HG03378 (cell line): ENCODE results near the gene METTL15.
"Not testable (repeated sequence)": the region's sequence is repeated elsewhere in the genome, so short reads cannot be mapped to it uniquely, and the experiment has no call there.

Experiments
- ATAC-seq: cut with Tn5 transposase; IDR thresholded peaks from one replicate; pipeline ENCODE4 v1.9.1; 2021; ENCODE audit warnings: mild to moderate bottlenecking, moderate library complexity; ENCODE audit not compliant: unreplicated experiment

METTL15 gene, protein sequence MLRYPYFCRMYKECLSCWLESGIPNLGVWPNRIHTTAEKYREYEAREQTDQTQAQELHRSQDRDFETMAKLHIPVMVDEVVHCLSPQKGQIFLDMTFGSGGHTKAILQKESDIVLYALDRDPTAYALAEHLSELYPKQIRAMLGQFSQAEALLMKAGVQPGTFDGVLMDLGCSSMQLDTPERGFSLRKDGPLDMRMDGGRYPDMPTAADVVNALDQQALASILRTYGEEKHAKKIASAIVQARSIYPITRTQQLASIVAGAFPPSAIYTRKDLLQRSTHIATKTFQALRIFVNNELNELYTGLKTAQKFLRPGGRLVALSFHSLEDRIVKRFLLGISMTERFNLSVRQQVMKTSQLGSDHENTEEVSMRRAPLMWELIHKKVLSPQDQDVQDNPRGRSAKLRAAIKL

GRCh38 chr11:28107750-28108618 is at the start of gene METTL15, which contains the start of gene KIF18A:
METTL15 (plus strand) TSS chr11:28108388; CDS start chr11:28113335, 4,947 bp downstream.
KIF18A (minus strand) TSS chr11:28108156; CDS start chr11:28097947, 10,209 bp downstream.
- ATAC-seq, result peak; percentile 96

DNA sequence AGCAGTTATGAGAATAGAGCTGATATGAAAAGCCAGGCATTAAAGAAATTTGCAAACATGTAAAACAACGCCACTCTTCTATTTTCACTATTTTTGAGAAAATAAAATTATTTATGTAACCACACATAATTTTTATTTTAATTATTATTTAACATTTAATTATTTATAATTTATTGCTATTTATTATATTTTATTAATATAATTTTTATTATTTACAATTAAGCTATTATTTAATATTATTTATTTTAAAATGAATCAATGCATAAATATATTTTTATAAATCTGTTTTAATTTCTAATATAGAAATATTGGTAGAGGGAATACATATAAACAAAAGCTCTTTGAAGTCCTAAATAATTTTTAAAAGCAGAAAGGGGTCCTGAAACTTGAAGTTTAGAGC is 36.9 kb upstream of the METTL15 start:
- ATAC-seq, result no peak

DNA sequence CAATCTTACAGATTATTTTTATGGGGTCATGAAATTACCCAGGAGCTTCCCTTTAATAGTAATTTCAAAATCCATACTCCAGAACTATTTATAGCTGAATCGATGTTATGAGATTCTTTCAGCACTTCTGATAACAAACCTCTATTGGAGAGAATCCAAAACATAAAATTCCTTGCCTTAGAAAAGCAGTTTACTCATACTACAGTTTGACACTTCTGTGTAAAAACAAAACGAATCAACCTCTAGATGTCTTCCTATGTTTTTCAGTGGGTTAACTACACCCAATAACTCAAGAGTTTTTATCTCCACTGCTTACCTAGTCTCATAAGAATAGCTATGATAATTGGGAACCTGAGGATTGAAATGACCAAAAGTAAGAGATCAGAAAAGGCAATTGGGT is 35.9 kb upstream of the METTL15 start:
- ATAC-seq, result no peak

- ATAC-seq, result no peak
Observed at GRCh38 chr11:28077521-28077920, 30.7 kb upstream of the METTL15 start.

- no peak for ATAC-seq
Observed at GRCh38 chr11:28083118-28083517, 25.1 kb upstream of the METTL15 start.

GRCh38 chr11:28086569-28086968 is 21.6 kb upstream of the METTL15 start:
- no peak for ATAC-seq

DNA sequence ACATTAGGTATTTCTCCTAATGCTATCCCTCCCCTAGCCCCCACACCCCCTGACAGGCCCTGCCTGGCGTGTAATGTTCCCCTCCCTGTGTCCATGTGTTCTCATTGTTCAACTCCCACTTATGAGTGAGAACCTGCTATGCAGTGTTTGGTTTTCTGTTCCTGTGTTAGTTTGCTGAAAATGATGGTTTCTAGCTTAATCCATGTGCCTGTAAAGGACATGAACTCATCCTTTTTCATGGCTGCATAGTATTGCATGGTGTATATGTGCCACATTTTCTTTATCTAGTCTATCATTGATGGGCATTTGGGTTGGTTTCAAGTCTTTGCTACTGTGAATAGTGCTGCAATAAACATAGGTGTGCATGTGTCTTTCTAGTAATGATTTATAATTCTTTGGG is 21.0 kb upstream of the METTL15 start:
- ATAC-seq, result not testable (repeated sequence)

- ATAC-seq, result not testable (repeated sequence)
Observed at GRCh38 chr11:28087693-28088092, 20.5 kb upstream of the METTL15 start.

DNA sequence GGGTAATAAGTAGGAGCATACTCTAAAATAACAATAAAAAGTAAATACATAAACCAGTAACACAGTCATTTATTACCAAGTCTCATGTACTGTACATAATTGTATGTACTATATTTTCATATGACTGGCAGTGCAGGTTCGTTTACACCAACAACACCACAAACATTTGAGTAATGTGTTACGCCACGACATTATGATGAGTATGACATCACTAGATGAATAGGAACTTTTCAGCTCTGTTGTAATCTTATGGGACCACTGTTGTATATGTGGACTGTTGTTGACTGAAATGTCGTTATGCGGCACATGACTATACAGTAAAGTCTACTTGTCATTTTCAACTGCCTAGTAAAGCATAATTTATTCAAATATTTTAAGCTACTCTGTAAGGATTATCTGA is 18.8 kb upstream of the METTL15 start:
- ATAC-seq, result no peak

GRCh38 chr11:28090052-28090749 is 18.0 kb upstream of the METTL15 start:
- ATAC-seq, result no peak

GRCh38 chr11:28092786-28093185 is 15.4 kb upstream of the METTL15 start:
- no peak for ATAC-seq

DNA sequence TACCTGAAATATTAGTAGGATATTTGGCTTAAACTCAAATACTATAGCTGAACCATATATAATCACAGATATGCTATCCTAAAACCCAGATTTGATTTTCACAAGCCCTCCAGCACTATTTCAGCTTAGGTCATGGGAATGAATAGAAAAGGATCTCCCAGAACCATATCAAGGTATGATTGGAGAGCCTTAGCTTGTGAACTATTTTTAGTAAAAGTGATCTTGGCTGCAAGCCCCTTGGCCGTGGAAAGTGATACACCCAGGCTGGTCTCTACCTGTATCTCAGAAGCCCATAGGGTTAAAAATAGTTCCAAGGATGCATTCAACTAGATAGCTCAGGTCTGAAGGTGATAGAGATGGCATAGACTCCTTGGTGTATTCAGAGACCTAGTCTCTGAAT is 9.9 kb upstream of the METTL15 start:
- no peak for ATAC-seq

DNA sequence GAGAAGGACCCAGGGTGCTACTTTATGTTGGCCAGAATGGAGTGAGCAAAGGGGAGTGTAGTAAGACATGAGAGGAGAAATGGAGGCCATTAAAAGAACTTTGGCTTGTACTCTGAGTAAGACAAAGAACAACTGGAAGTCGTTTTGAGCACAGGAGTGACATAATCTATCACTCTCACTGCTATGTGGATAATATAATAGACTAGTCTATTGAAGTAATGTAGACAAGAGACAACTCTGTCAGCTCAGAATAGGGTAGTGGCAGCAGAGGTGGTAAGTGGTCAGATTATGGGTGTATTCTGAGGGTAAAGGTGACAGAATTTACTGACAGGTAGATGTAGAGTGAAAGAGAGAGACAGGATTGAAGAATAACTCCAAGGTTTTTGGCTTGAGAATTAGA is 8.5 kb upstream of the METTL15 start:
- no peak for ATAC-seq

GRCh38 chr11:28100665-28101064 is 7.5 kb upstream of the METTL15 start:
- ATAC-seq, result no peak

DNA sequence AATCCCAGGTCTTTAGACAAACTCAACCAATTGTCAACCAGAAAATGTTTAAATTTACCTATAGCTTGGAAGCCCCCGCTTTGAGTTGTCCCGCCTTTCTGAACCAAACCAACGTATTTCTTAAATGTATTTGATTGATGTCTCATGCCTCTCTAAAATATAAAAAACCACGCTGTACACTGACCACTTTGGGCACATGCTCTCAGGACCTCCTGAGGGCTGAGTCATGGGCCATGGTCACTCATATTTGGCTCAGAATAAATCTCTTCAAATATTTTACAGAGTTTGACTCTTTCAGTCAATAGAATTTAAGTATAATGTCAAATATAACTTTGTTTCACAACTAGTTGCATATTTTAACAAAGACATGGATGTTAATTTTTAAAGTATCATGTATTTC is 5.9 kb upstream of the METTL15 start:
- ATAC-seq, result not testable (repeated sequence)

DNA sequence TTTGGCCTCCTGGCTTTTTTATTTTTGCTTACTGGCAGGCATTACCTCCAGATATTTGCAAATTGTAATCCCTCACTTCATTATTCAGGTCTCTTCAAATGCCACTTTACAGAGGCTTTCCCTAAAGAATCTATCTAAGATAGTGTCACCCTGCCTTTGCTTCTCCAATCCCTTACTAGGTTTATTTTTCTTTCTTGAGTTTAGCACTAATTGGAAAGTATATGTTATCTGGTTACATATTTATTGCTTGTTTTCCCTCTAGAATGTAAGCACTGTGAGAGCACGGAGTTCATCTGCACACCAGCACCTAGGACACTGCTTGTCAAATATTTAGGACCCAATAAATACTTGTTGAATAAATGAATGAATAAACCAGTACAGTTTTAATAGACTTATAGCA is 3.8 kb upstream of the METTL15 start:
- ATAC-seq, result no peak

DNA sequence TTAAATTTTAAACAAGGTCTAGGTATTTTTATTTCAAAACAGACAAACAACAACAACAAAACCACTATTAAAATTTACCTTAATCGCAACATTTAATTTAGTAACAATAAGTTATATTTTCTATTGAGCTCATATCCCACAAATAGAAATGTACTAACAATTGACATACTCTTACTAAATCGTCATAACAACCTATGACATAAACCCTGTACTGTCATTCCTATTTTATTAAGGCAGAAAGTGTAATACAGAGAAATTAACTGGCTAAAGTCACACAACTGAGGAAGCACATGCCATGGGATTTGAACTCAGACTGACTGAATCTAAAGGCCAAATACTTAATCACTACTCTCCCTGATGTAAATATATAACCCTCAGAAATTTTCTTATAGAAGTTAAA is 3.2 kb upstream of the METTL15 start:
- no peak for ATAC-seq

DNA sequence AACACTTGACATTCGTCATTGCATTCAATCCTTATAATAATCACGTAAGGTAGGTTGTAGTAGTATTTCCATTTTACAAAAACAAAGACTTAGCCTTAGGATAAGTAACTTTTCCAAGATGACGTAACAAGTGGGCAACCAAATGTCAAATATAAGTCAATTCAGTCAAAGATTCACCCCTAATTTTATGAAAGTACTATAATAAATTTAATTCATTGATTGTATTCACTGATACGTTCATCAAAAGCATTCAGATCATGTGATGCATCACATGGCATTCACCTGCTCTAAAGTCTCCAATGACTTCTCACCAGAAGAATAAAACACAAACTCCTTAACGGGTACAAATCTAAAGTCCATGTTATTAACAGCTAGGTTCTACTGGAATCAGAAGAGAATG is 2.3 kb upstream of the METTL15 start:
- ATAC-seq, result no peak

DNA sequence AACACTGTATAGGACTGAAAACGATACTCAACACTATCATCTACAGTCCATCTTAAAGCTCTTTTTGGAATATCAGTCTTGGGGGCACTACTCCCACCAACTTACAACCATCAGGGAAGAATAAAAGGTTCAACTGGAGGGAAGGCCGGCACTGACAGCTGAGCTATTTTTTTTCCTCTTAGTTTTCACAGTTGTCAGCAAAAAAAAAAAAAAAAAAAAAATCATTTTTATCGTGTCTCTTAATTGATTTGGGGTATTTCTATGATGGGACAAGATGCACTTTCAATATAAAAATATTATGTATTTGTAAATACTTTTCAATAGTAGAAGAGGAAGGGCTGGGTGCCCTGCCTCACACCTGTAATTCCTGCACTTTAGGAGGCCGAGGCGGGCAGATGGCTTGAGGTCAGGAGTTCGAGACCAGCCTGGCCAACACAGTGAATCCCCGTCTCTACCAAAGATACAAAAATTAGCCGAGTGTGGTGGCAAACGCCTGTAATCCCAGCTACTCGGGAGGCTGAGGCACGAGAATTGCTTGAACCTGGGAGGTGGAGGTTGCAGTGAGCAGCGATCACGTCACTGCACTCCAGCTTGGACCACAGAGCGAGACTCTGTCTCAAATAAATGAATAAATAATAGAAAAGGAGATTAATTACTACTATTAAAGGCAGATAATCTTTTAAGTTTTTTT is 1.7 kb upstream of the METTL15 start:
- ATAC-seq, result no peak

DNA sequence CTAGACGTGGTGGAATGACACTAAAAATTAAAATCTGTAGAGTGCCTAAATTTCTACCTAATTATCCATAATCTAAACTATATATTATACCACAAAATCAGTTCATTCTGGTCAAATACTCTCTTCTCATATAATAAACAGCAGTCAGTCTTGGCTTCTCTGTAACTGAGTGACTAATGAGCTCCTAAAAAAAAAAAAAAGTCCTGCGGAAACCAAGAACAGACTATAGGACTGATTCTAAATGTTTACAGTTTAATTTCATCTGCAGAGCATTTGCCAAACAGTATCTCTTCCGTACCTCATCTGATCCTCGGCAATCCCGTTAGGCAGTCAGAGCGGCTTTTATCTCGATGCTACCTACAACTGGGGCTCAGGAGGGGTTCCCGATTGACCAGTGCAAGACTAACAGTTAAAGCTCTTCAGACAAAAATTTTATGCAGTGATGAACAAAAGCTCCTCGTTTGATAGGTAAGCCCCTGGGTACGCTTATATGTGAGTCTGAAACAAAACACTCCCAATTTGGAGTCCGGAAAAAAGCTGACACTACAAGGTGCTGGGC is 918 bp upstream of the METTL15 start:
- no peak for ATAC-seq
